ENCODE measurements around the gene CLC. TPM values are rescaled to one million over a fixed set of nuclear protein-coding genes. Genes with fewer than 3 reads are reported as not detected.
"Not testable (repeated sequence)": the region's sequence is repeated elsewhere in the genome, so short reads cannot be mapped to it uniquely, and the experiment has no call there.

Gene CLC
- total RNA-seq, 1 donor from 2014 or later: not detected

GRCh38 chr19:39729594-39729993, 8.2 kb downstream of the CLC start:
- no peak for DNase-seq (ENCODE audit: low read depth, low spot score)

GRCh38 chr19:39728040-39728439, 9.8 kb downstream of the CLC start:
- no peak for DNase-seq (ENCODE audit: low read depth, low spot score)

- DNase-seq (ENCODE audit: low read depth, low spot score): no peak
Measured at GRCh38 chr19:39727070-39727800, 10.6 kb downstream of the CLC start.

- DNase-seq (ENCODE audit: low read depth, low spot score): no peak
Measured at GRCh38 chr19:39725995-39726394, 11.8 kb downstream of the CLC start.

- DNase-seq (ENCODE audit: low read depth, low spot score): not testable (repeated sequence)
Measured at GRCh38 chr19:39720144-39720543, 17.7 kb downstream of the CLC start.

- DNase-seq (ENCODE audit: low read depth, low spot score): no peak
Measured at GRCh38 chr19:39710333-39710890, 27.4 kb downstream of the CLC start.

GRCh38 chr19:39709026-39709872, 28.6 kb downstream of the CLC start:
- DNase-seq (ENCODE audit: low read depth, low spot score): no peak

GRCh38 chr19:39708594-39708993, 29.2 kb downstream of the CLC start:
- no peak for DNase-seq (ENCODE audit: low read depth, low spot score)

GRCh38 chr19:39705578-39706188, 32.1 kb downstream of the CLC start:
- DNase-seq (ENCODE audit: low read depth, low spot score): no peak

- DNase-seq (ENCODE audit: low read depth, low spot score): no peak
Measured at GRCh38 chr19:39704181-39705044, 33.4 kb downstream of the CLC start, which contains the start of gene LGALS14. Gene LGALS14, plus strand, starts transcription at chr19:39704481. Its CDS starts 48 bp downstream, at chr19:39704529.

GRCh38 chr19:39701291-39701690, 36.5 kb downstream of the CLC start:
- DNase-seq (ENCODE audit: low read depth, low spot score): no peak

GRCh38 chr19:39698535-39698934, 39.3 kb downstream of the CLC start:
- DNase-seq (ENCODE audit: low read depth, low spot score): no peak

- DNase-seq (ENCODE audit: low read depth, low spot score): no peak
Measured at GRCh38 chr19:39696387-39696786, 41.4 kb downstream of the CLC start.

- DNase-seq (ENCODE audit: low read depth, low spot score): no peak
Measured at GRCh38 chr19:39695759-39696158, 42.1 kb downstream of the CLC start.

- no peak for DNase-seq (ENCODE audit: low read depth, low spot score)
Measured at GRCh38 chr19:39692822-39693221, 45.0 kb downstream of the CLC start.

- no peak for DNase-seq (ENCODE audit: low read depth, low spot score)
Measured at GRCh38 chr19:39692166-39692565, 45.7 kb downstream of the CLC start.

GRCh38 chr19:39688637-39689036, 49.2 kb downstream of the CLC start:
- not testable (repeated sequence) for DNase-seq (ENCODE audit: low read depth, low spot score)

- no peak for DNase-seq (ENCODE audit: low read depth, low spot score)
Measured at GRCh38 chr19:39686739-39687138, 51.1 kb downstream of the CLC start.

GRCh38 chr19:39684267-39684666, 53.6 kb downstream of the CLC start:
- DNase-seq (ENCODE audit: low read depth, low spot score): no peak

- DNase-seq (ENCODE audit: low read depth, low spot score): no peak
Measured at GRCh38 chr19:39681416-39681815, 56.4 kb downstream of the CLC start.
